Esophagus muscularis mucosa (tissue), 3 donors: Measurements from ENCODE around the gene RGP1.

Experiments used
- POLR2A ChIP-seq: fragments of 450-650 bp; IDR thresholded peaks from one replicate; pipeline ENCODE4 v1.6.1; 2017; ENCODE audit warnings: antibody characterized with exemption, moderate library complexity, mild to moderate bottlenecking, low read depth
- POLR2AphosphoS5 ChIP-seq, 2 donors: sonication (generic); formaldehyde crosslinking; IDR thresholded peaks; one replicate each; pipeline ENCODE4 v1.6.1; 2017; ENCODE audit warnings: antibody characterized with exemption in 2 of 2
- TF ChIP-seq, protein P1 (sequence below), 3 experiments: fragments of 200-600 bp in 2 of 3; fragments of 450-650 bp in 1 of 3; sonication (generic) in 2 of 3; IDR thresholded peaks; one replicate each; pipeline ENCODE4 v1.5.1; 2017 to 2019; ENCODE audit warnings: antibody characterized with exemption in 3 of 3, mild to moderate bottlenecking in 2 of 3, moderate library complexity in 1 of 3

GRCh38 chr9:35703906-35704672, 45.0 kb upstream of the RGP1 start:
- TF ChIP-seq, protein P1, sequence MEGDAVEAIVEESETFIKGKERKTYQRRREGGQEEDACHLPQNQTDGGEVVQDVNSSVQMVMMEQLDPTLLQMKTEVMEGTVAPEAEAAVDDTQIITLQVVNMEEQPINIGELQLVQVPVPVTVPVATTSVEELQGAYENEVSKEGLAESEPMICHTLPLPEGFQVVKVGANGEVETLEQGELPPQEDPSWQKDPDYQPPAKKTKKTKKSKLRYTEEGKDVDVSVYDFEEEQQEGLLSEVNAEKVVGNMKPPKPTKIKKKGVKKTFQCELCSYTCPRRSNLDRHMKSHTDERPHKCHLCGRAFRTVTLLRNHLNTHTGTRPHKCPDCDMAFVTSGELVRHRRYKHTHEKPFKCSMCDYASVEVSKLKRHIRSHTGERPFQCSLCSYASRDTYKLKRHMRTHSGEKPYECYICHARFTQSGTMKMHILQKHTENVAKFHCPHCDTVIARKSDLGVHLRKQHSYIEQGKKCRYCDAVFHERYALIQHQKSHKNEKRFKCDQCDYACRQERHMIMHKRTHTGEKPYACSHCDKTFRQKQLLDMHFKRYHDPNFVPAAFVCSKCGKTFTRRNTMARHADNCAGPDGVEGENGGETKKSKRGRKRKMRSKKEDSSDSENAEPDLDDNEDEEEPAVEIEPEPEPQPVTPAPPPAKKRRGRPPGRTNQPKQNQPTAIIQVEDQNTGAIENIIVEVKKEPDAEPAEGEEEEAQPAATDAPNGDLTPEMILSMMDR (IDR thresholded peaks at IDR 0.05) = no peak
- TF ChIP-seq POLR2A = no peak
- TF ChIP-seq POLR2AphosphoS5 (IDR thresholded peaks at IDR 0.05) = peak in 1 of 2 donors; percentile 10
